ENCODE results near the gene DNAAF5.

DNA sequence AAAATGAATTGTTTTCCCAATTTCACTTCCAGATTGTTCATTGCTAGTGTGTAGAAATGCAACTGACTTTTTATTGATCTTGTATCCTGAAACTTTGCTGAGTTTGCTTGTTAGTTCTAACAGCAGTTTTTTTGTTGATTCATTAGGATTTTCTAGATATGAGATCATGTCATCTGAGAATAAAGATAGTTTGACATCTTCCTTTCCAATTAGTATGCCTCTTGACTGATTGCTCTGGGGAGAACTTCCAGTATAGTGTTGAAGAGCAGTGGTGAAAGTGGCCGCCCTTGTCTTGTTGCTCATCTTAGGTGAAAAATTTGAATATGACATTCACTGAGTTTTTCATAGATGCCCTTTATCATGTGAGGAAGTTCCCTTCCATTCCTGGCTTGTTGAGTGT is 93.8 kb downstream of the DNAAF5 start:
- TF ChIP-seq, protein P1, sequence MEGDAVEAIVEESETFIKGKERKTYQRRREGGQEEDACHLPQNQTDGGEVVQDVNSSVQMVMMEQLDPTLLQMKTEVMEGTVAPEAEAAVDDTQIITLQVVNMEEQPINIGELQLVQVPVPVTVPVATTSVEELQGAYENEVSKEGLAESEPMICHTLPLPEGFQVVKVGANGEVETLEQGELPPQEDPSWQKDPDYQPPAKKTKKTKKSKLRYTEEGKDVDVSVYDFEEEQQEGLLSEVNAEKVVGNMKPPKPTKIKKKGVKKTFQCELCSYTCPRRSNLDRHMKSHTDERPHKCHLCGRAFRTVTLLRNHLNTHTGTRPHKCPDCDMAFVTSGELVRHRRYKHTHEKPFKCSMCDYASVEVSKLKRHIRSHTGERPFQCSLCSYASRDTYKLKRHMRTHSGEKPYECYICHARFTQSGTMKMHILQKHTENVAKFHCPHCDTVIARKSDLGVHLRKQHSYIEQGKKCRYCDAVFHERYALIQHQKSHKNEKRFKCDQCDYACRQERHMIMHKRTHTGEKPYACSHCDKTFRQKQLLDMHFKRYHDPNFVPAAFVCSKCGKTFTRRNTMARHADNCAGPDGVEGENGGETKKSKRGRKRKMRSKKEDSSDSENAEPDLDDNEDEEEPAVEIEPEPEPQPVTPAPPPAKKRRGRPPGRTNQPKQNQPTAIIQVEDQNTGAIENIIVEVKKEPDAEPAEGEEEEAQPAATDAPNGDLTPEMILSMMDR (IDR thresholded peaks at IDR 0.05), result no peak
- no peak for TF ChIP-seq POLR2A (IDR thresholded peaks at IDR 0.05)
